HEK293 (cell line): ENCODE data around the gene LRP6.

ENCODE experiments used
- CTCF ChIP-seq: fragments of 450-650 bp; formaldehyde crosslinking; IDR thresholded peaks from 2 replicates; pipeline ENCODE4 v1.5.1; 2016; ENCODE audit warnings: missing biosample characterization, missing genetic modification characterization
- MYNN ChIP-seq: fragments of 450-650 bp; formaldehyde crosslinking; IDR thresholded peaks from 2 replicates; pipeline ENCODE4 v1.5.1; 2016; ENCODE audit warnings: missing biosample characterization, missing genetic modification characterization, borderline replicate concordance
- REPIN1 ChIP-seq: fragments of 450-650 bp; formaldehyde crosslinking; IDR thresholded peaks from 2 replicates; pipeline ENCODE4 v1.5.1; 2017; ENCODE audit warnings: missing biosample characterization, missing genetic modification characterization, low read depth
- TCF7L2 ChIP-seq: IDR thresholded peaks from 2 replicates; pipeline ENCODE4 v1.6.1; 2011; ENCODE audit warnings: low read depth, mild to moderate bottlenecking, inconsistent platforms, low read length, moderate library complexity, borderline replicate concordance
- TSHZ1 ChIP-seq: fragments of 450-650 bp; formaldehyde crosslinking; IDR thresholded peaks from 2 replicates; pipeline ENCODE4 v1.5.1; 2016; ENCODE audit warnings: missing biosample characterization, missing genetic modification characterization, borderline replicate concordance
- ZBTB11 ChIP-seq: fragments of 450-650 bp; formaldehyde crosslinking; conservative IDR thresholded peaks from 2 replicates; pipeline ENCODE4 v1.5.1; 2016; ENCODE audit warnings: low read depth, missing biosample characterization, missing genetic modification characterization
- ZBTB7A ChIP-seq: fragments of 450-650 bp; formaldehyde crosslinking; IDR thresholded peaks from 2 replicates; pipeline ENCODE4 v1.5.1; 2016; ENCODE audit warnings: low read depth, missing biosample characterization, missing genetic modification characterization
- ZNF239 ChIP-seq: fragments of 450-650 bp; formaldehyde crosslinking; IDR thresholded peaks from 2 replicates; pipeline ENCODE4 v1.5.1; 2016; ENCODE audit warnings: missing biosample characterization, missing genetic modification characterization
- ZNF433 ChIP-seq: fragments of 450-650 bp; formaldehyde crosslinking; IDR thresholded peaks from 2 replicates; pipeline ENCODE4 v1.5.1; 2016; ENCODE audit warnings: missing biosample characterization, missing genetic modification characterization, low read depth
- ZNF639 ChIP-seq: fragments of 450-650 bp; formaldehyde crosslinking; IDR thresholded peaks from 2 replicates; pipeline ENCODE4 v1.5.1; 2016; ENCODE audit warnings: missing biosample characterization, missing genetic modification characterization
- ZNF776 ChIP-seq: fragments of 450-650 bp; formaldehyde crosslinking; IDR thresholded peaks from 2 replicates; pipeline ENCODE4 v1.5.0; 2017; ENCODE audit warnings: missing biosample characterization, missing genetic modification characterization, borderline replicate concordance

- no peak for TF ChIP-seq TCF7L2
- TF ChIP-seq ZBTB7A (tag by site-specific recombination), result no peak
- TF ChIP-seq ZNF776, result no peak
- TF ChIP-seq CTCF (tag by site-specific recombination), result no peak
- TF ChIP-seq MYNN, result no peak
- no peak for TF ChIP-seq REPIN1 (tag by site-specific recombination)
- TF ChIP-seq ZBTB11 (tag by site-specific recombination), result no peak
- TF ChIP-seq ZNF639 (tag by site-specific recombination), result no peak
- no peak for TF ChIP-seq ZNF433 (tag by site-specific recombination)
- no peak for TF ChIP-seq ZNF239 (tag by site-specific recombination)
- no peak for TF ChIP-seq TSHZ1 (tag by site-specific recombination)
These were observed 52.6 kb downstream of the LRP6 start for GRCh38 chr12:12214201-12214600.
